RKO (cell line): Measurements from ENCODE around the gene SCLY.
A peak's percentile ranks its signal among the peaks of the same experiment; 100 is the strongest.
"Not testable (repeated sequence)": the region's sequence is repeated elsewhere in the genome, so short reads cannot be mapped to it uniquely, and the experiment has no call there.

Experiments
- DNase-seq: peaks from one replicate; pipeline ENCODE4 v3.0.0-alpha.2; 2016; ENCODE audit warnings: low spot score

Gene SCLY

DNA sequence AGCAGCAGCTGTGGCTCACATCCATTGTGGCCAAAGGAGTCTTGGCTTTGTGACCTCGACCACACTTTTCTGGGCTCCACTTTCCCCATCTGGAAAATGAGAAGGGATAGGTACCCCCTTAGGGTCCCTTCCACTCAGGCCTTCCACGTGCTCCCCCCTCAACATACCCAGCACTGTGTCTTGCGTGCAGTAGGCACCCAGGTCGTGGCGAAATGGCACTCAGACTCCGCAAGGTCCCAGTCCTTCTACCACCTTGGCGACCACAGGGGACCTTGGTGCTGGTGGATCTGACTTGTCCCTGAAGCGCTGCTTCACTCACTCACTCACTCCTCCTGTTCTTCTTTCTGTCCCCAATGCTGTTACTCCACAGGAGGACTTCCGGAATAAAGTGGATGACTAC is 19.9 kb upstream of the SCLY start:
- no peak for DNase-seq

DNA sequence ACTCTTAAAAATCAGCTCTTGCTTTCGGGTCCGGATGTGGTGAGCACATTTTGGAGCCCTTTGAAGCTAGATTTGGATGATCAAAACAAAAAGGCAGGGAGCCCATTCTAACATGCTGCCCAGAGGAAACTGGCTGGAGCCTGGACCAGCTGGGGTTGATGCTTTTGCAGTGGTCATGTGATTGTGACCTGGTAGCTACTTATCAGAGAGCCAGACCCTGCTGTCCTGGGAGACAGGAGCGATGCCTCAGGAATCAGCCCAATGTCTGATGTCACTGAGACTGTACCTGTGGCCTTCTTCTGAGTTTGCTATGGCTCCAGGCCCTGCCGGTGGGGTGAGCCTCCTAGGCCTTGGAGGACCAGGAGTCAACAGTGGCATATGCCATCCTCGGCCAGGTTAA is 18.7 kb upstream of the SCLY start:
- DNase-seq: no peak

GRCh38 chr2:238042849-238043584 is 17.8 kb upstream of the SCLY start:
- no peak for DNase-seq

DNA sequence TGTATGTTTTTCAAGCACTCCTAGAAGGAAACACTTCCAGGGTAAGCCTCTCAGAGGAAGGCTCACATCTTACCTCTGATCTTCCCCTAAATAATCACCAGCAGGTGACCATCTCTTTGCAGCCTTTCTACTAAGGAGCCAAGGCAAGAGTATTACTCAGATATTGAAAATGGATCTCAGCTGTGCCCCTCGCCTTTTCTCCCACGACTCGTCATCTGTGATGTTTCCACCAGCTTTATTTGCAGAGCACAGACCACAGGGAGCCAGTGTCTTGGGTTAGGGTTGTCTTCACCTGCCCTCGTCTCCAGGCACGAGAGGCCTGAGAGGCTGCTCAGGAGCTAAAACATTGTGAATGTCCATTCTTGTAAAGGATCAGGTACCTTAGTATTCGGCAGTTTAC is 16.9 kb upstream of the SCLY start:
- DNase-seq: no peak

GRCh38 chr2:238045575-238045974 is 15.2 kb upstream of the SCLY start:
- DNase-seq: no peak

DNA sequence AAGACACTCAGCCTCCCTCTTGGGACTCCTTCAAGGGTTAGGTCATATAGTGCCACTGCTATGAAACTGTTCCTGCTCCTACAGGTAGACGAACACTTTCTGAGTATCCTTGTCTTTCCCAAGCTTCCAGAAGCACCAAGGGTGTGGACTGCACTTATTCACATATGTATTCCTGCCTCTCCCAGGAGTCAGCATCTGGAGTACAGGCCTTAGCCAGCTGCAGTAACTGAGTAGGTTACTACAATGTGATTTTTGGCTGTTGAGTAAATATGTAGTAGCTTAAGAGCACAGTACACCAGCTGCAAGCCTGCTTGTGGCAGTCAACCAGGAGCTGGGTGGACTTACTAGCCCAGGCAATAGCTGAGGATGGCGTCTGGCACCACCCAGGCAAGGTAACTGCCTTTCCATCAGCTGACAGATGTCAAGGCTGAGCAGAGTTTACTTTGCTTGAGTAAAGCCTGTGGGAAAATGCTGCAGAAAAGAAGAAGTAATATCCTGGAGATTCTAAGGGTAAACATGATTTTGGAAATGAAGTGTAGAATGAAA is 14.0 kb upstream of the SCLY start:
- DNase-seq: no peak

DNA sequence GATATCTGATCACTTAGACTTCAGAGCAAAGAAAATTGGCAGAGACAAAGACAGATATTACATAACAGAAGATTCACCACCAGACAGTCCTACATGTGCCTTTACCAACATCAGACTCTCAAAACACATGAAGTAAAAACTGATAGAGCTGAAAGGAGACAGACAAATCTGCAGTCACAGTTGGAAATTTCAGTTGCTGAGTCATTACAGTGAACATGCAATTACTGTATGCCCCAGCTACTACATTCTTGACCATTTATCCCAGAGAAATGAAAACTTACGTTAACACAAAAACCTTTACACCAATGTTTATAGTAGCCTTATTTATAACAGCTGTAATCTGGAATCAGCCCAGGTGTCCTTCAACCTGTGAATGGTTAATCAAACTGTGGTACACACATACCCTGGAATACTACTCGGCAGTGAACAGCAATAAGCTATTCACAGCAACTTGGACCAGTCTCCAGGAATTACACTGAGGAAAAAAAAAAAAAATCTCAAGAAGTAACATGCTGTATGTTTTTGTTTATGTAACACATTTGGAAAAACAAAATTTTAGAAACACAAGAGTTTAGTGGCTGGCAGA is 7.5 kb upstream of the SCLY start:
- DNase-seq: peak; percentile 14

DNA sequence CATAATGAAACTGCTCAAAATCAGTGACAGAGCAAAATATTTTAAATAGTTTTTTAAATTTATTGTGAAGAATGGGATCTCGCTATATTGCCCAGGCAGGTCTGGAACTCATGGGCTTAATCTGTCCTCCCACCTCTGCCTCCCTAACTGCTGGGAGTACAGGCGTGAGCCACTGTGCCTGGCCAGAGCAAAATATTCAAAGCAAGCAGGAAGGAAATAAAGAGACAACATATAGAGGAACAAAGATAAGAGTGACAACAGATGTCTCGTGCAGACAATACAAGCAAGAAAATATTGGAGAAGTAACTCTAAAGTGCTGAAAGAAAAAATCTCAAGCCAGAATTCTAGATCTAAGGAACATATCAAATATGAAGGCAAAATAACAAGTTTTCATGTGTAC is 5.0 kb upstream of the SCLY start:
- no peak for DNase-seq

DNA sequence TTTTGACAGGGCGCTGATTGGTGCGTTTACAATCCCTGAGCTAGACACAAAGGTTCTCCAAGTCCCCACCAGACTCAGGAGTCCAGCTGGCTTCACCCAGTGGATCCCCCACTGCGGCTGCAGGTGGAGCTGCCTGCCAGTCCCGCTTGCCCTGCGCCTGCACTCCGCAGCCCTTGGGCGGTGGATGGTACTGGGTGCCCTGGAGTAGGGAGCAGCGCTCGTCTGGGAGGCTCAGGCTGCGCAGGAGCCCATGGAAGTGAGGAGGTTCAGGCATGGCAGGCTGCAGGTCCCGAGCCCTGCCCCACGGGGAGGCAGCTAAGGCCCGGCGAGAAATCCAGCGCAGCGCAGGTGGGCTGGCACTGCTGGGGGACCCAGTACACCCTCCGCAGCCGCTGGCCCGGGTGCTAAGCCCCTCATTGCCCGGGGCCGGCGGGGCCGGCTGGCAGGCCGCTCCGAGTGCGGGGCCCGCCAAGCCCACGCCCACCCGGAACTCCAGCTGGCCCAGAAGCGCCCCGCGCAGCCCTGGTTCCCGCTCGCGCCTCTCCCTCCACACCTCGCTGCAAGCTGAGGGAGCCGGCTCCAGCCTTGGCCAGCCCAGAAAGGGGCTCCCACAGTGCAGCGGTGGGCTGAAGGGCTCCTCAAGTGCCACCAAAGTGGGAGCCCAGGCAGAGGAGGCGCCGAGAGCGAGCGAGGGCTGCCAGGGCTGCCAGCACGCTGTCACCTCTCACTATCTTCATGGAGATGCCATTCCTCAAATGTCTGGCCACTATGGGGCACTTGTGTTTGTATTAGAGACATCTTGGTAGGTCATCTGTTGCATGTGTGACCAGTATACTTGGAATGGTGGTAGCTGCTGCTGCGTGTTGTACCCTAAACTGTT is 2.9 kb upstream of the SCLY start:
- DNase-seq: not testable (repeated sequence)

DNA sequence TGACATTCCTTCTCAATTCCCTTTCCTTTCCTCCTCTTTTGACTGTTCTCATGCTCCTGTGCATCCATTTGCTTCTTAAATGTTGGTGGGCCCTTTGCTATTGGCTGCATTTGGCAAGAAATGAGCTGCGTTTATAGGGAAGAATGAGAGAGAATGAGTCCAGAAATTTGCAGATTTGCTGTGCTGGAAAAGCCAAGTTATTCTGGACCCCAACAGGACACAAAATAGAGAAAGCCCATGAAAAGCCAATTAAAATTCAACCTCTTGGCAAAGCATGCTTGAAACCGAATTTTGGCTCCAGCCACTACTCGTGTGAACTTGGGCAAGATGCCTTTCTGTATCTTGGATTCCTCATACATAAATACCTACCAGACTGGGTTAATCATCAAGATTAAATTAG is 1.3 kb upstream of the SCLY start:
- no peak for DNase-seq

GRCh38 chr2:238060096-238060541 is 682 bp upstream of the SCLY start:
- peak; percentile 36 for DNase-seq

DNA sequence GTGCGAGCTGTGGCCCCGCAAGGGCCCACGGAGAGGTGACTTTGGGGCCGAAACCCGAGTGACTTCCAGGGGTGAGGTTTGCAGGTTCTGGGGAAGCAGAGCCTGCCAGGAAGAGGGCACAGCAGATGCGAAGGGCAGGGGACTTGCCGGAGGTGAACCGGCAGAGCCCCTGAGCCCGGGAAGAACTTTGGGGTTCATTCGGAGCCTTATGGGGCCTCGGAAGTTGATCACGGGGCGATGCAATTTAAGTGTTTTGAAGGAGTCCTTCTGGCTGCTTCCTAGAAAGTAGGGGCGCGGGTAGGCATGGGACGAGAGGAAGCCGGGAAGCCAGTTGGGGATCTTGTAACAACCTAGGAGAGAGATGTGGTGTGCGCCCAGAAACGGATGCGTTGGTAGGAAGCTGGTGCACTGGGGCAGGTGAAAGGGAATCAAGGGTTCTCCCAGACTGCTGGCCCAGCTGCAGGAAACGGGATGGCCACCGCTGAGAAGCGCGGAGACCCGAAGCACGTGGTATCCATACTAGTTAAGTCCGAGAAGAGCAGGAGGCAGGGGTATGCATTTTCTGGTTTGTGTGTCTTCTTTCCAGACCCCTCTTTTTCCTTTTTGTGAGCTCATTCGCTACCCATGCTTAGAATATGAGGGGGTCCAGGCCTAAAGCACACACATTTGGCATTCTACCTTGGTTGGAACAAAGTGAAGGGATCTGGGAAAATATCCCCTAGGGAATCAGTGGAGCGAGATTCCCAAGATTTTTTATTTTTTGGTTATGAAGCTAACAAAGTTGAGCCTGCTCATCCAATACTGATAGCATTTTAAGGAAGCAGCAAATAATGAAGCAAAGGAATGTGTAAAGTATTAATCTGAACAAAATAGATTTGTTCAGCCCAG is 758 bp downstream of the SCLY start:
- peak; percentile 74 for DNase-seq

- no peak for DNase-seq
These were observed 2.8 kb downstream of the SCLY start for GRCh38 chr2:238063414-238064189.

- DNase-seq: no peak
These were observed 3.6 kb downstream of the SCLY start for GRCh38 chr2:238064376-238064775.

DNA sequence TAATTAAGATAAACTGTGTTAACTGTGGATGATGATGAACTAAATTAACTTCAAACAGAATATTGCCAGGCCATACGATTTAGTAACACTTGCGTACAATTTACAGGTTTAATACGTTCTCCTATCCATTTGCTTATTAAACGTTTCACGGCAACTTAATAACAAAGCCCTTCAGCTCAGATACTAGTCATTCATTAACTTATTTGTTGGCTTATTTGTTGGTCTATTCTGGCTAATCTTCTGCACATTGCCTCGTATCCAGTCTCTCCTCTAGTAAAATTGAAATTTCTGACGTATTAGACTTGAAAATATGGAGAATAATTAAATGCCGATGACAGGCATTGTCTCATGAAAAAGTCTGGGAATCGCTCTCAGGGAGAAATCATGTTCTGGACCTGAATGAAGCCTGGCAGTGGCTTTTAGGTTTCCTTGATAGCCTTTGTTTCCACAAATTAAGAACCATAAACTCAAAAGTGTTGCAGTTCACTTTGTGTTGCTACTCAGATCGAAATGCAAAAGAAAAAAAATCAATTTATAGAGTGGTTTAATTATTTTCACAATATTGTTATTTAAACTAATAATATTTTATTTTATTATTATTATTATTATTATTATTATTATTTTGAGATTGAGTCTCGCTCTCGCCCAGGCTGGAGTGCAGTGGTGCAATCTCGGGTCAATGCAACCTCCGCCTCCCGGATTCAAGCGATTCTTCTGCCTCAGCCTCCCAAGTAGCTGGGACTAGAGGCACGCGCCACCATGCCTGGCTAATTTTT is 4.5 kb downstream of the SCLY start:
- no peak for DNase-seq

GRCh38 chr2:238066218-238066617 is 5.4 kb downstream of the SCLY start:
- no peak for DNase-seq

DNA sequence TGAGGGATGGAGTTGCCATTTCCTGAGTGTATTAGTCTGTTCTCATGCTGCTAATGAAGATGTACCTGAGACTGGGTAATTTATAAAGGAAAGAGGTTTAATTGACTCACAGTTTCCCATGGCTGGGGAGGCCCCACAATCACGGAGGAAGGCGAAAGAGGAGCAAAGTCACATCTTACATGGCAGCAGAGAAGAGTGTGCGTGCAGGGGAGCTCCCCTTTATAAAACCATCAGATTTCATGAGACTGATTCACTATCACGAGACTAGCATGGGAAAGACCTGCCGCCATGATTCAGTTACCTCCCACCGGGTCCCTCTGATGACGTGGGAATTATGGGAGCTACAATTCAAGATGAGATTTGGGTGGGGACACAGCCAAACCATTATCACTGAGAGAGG is 5.9 kb downstream of the SCLY start:
- DNase-seq: not testable (repeated sequence)

DNA sequence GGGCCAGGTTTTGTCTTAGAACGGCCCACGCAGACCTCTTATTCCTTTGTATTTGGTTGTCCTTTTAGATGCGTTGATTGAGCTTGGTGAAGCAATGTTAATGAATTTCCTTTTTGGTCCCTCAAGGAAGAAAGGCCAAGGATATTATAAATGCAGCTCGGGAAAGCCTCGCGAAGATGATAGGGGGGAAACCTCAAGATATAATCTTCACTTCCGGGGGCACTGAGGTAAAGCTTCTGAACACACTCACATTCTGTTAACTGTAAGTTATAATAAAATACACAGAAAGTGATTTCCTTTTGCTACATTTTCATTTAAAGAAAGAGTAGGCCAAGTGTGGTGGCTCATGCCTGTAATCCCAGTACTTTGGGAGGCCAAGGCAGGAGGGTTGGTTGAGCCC is 7.1 kb downstream of the SCLY start:
- no peak for DNase-seq

GRCh38 chr2:238069021-238069709 is 8.4 kb downstream of the SCLY start:
- DNase-seq: no peak
